RWPE2 (cell line): ENCODE data around the gene HPSE2.

ENCODE experiments used
- ATAC-seq: fragments of 200-7000 bp; cut with Tn5 transposase; 3 replicates; pipeline ENCODE4 v1.9.1; 2021; ENCODE audit warnings: low read depth
- DNase-seq: peaks from one replicate; pipeline ENCODE4 v3.0.0-alpha.2; 2020; ENCODE audit warnings: low spot score
- H3K27ac ChIP-seq: fragments of 450-650 bp; 2 replicates; pipeline ENCODE4 v1.5.1; 2017; ENCODE audit warnings: mild to moderate bottlenecking; ENCODE audit not compliant: poor library complexity, severe bottlenecking
- H3K27me3 ChIP-seq: fragments of 250-450 bp; sonication (Bioruptor Pico); 2 replicates; pipeline ENCODE4 v1.5.1; 2021; ENCODE audit warnings: mild to moderate bottlenecking, moderate library complexity; ENCODE audit not compliant: insufficient read depth, poor library complexity, severe bottlenecking
- H3K36me3 ChIP-seq: fragments of 250-450 bp; sonication (Bioruptor Pico); 2 replicates; pipeline ENCODE4 v1.5.1; 2020; ENCODE audit warnings: low read depth, mild to moderate bottlenecking, moderate library complexity
- H3K4me1 ChIP-seq: fragments of 250-450 bp; sonication (Bioruptor Pico); 2 replicates; pipeline ENCODE4 v1.5.1; 2021; ENCODE audit warnings: mild to moderate bottlenecking, moderate library complexity; ENCODE audit not compliant: insufficient read depth, poor library complexity, severe bottlenecking
- H3K4me3 ChIP-seq: fragments of 250-450 bp; sonication (Bioruptor Pico); 2 replicates; pipeline ENCODE4 v1.5.1; 2021; ENCODE audit warnings: mild to moderate bottlenecking, moderate library complexity; ENCODE audit not compliant: severe bottlenecking
- H3K9me3 ChIP-seq: fragments of 250-450 bp; sonication (Bioruptor Pico); 2 replicates; pipeline ENCODE4 v1.5.1; 2021; ENCODE audit warnings: mild to moderate bottlenecking, moderate library complexity; ENCODE audit not compliant: severe bottlenecking
- CTCF ChIP-seq: fragments of 450-650 bp; IDR thresholded peaks from one replicate; pipeline ENCODE4 v1.5.1; 2017; ENCODE audit warnings: mild to moderate bottlenecking, moderate library complexity; ENCODE audit not compliant: poor library complexity, severe bottlenecking

The HPSE2 gene

GRCh38 chr10:98694883-98695282 lies 540.8 kb downstream of the HPSE2 start:
- Histone ChIP-seq H3K27me3 (no peaks in the 10 kb centered on the region), H3K36me3 (no peaks in the 10 kb centered on the region), H3K27ac (no peak overlapping the region), H3K9me3 (no peaks in the 10 kb centered on the region), H3K4me3 (no peak overlapping the region), H3K4me1 (no peaks in the 10 kb centered on the region)
- no peak for TF ChIP-seq CTCF
- DNase-seq (no peak), ATAC-seq (no peak)

GRCh38 chr10:98694014-98694413 lies 541.6 kb downstream of the HPSE2 start:
- Histone ChIP-seq H3K27me3 (no peaks in the 10 kb centered on the region), H3K4me1 (no peaks in the 10 kb centered on the region), H3K27ac (no peak overlapping the region), H3K4me3 (no peak overlapping the region), H3K36me3 (no peaks in the 10 kb centered on the region), H3K9me3 (no peaks in the 10 kb centered on the region)
- no peak for DNase-seq
- no peak for ATAC-seq
- no peak for TF ChIP-seq CTCF

GRCh38 chr10:98687685-98688084 lies 548.0 kb downstream of the HPSE2 start:
- no peak for TF ChIP-seq CTCF
- Histone ChIP-seq H3K27me3 (no peaks in the 10 kb centered on the region), H3K27ac (no peak overlapping the region), H3K4me1 (no peaks in the 10 kb centered on the region), H3K36me3 (no peaks in the 10 kb centered on the region), H3K4me3 (no peak overlapping the region), H3K9me3 (no peaks in the 10 kb centered on the region)
- DNase-seq (no peak), ATAC-seq (no peak)

- ATAC-seq (no peak), DNase-seq (no peak)
- Histone ChIP-seq H3K4me1 (no peaks in the 10 kb centered on the region), H3K4me3 (no peak overlapping the region), H3K36me3 (no peaks in the 10 kb centered on the region), H3K27me3 (no peaks in the 10 kb centered on the region), H3K9me3 (no peaks in the 10 kb centered on the region), H3K27ac (no peak overlapping the region)
- no peak for TF ChIP-seq CTCF
Observed at GRCh38 chr10:98684019-98684899, 551.4 kb downstream of the HPSE2 start.

GRCh38 chr10:98676895-98677294 lies 558.8 kb downstream of the HPSE2 start:
- no peak for TF ChIP-seq CTCF
- DNase-seq (no peak), ATAC-seq (no peak)
- Histone ChIP-seq H3K9me3 (no peaks in the 10 kb centered on the region), H3K36me3 (no peaks in the 10 kb centered on the region), H3K27ac (no peak overlapping the region), H3K27me3 (no peaks in the 10 kb centered on the region), H3K4me3 (no peak overlapping the region), H3K4me1 (no peaks in the 10 kb centered on the region)
